CD4-positive, alpha-beta T cell (primary cell): ENCODE results near the gene AHRR. TPM values are rescaled to one million over a fixed set of nuclear protein-coding genes. Genes with fewer than 3 reads are reported as not detected.

Source experiments
- ATAC-seq: fragments of 200-7000 bp; cut with Tn5 transposase; one replicate; pipeline ENCODE4 v1.10.0; 2022; ENCODE audit warnings: mild to moderate bottlenecking; ENCODE audit not compliant: poor library complexity
- CTCF ChIA-PET: fragments of 350-600 bp; sonication (Branson Sonifier 250); formaldehyde crosslinking; loops from one replicate; lab custom pipeline; 2021; ENCODE audit warnings: antibody characterized with exemption, inconsistent platforms; lab: Charles Lee
- POLR2A ChIA-PET: fragments of 350-600 bp; sonication (Branson Sonifier 250); formaldehyde crosslinking; loops from one replicate; lab custom pipeline; 2021; ENCODE audit warnings: antibody characterized with exemption, inconsistent platforms; lab: Charles Lee
- DNase-seq, 14 experiments: peaks; one replicate each; pipeline ENCODE4 v3.0.0-alpha.2; 2013 to 2020; ENCODE audit warnings: mixed read lengths in 2 of 14
- H3K27ac ChIP-seq, 2 donors: one replicate each; pipeline versions ENCODE4 v1.5.1 to v1.7.0; 2013; ENCODE audit warnings: low read length in 2 of 2, low read depth in 1 of 2, mild to moderate bottlenecking in 1 of 2
- H3K27me3 ChIP-seq, 2 experiments: 1 replicate in 1 of 2; 2 replicates in 1 of 2; pipeline versions ENCODE4 v1.6.1 to v1.7.0; 2013; ENCODE audit warnings: low read length in 2 of 2, control low read depth in 1 of 2, mild to moderate bottlenecking in 1 of 2, moderate library complexity in 1 of 2; ENCODE audit not compliant: insufficient read depth in 2 of 2, control insufficient read depth in 1 of 2
- H3K36me3 ChIP-seq: one replicate; pipeline ENCODE4 v1.6.1; 2013; ENCODE audit warnings: low read length, control low read depth; ENCODE audit not compliant: insufficient read depth
- H3K4me1 ChIP-seq: one replicate; pipeline ENCODE4 v1.6.1; 2013; ENCODE audit warnings: low read length, control low read depth; ENCODE audit not compliant: insufficient read depth
- H3K4me3 ChIP-seq: one replicate; pipeline ENCODE4 v1.5.1; 2013; ENCODE audit warnings: mild to moderate bottlenecking, low read length, moderate library complexity
- H3K9me3 ChIP-seq, 2 experiments: 1 replicate in 1 of 2; 2 replicates in 1 of 2; pipeline versions ENCODE4 v1.6.1 to v1.7.0; 2013; ENCODE audit warnings: low read length in 2 of 2, mild to moderate bottlenecking in 2 of 2, control low read depth in 1 of 2, moderate library complexity in 1 of 2; ENCODE audit not compliant: control insufficient read depth in 1 of 2, insufficient read depth in 1 of 2
- H3K27ac Mint-ChIP-seq: one replicate; pipeline ENCODE4 v1.8.0; 2020; ENCODE audit warnings: mixed read lengths
- H3K27me3 Mint-ChIP-seq: one replicate; pipeline ENCODE4 v1.8.0; 2021; ENCODE audit warnings: mixed read lengths
- H3K36me3 Mint-ChIP-seq: one replicate; pipeline ENCODE4 v1.8.0; 2021; ENCODE audit warnings: low read depth, mixed read lengths
- H3K4me1 Mint-ChIP-seq: one replicate; pipeline ENCODE4 v1.8.0; 2021; ENCODE audit warnings: low read depth, mixed read lengths
- H3K4me3 Mint-ChIP-seq: one replicate; pipeline ENCODE4 v1.8.0; 2020; ENCODE audit warnings: mild to moderate bottlenecking, mixed read lengths
- H3K9me3 Mint-ChIP-seq: one replicate; pipeline ENCODE4 v1.8.0; 2020; ENCODE audit warnings: mixed read lengths
- intact Hi-C, 2 experiments: fragments of 100-400 bp; cut with DNase I in 1 of 2; cut with micrococcal nuclease in 1 of 2; formaldehyde crosslinking; loops; one replicate each; pipeline versions ENCODE4 v1.15.1 to v1.9.0; 2023 to 2025; cut with DNase I, micrococcal nuclease
- total RNA-seq, 174 experiments: library from RNA in 2 of 174; stranded (reverse) in 2 of 174; gene quantifications; one replicate each; pipeline ENCODE4 v1.2.3 and lab custom pipeline; 2021 to 2026
- TF ChIP-seq, protein P1 (sequence below): fragments of 200-600 bp; IDR thresholded peaks from one replicate; pipeline ENCODE4 v1.8.0; 2022; ENCODE audit warnings: antibody characterized with exemption, mild to moderate bottlenecking

AHRR gene
- total RNA-seq, 2 experiments from 2014 or later: 0.45 to 0.63 TPM

DNA sequence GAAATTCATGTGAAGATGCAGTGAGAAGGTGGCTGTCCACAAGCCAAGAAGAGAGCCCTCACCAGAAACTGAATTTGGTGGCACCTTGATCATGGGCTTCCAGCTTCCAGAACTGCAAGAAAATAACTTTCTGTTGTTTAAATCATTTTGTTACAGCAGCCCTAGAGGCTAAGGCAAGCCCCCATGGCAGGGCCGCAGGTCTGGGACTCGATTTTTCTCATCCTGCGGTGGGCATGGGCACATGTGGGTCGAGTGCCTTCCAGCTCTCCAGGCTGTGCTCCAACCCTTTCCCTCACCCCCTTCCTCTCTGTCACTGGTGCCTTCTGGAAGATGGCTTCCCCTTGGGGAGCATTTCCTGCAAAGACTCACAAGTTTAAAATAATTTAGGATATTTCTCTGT is 40.7 kb downstream of the AHRR start:
- ChIA-PET POLR2A (no interaction called here), CTCF (no interaction called here)
- Histone ChIP-seq H3K4me3 (no peak overlapping the region), H3K36me3 (no peaks in the 10 kb centered on the region), H3K27ac (no peak overlapping the region), H3K4me1 (no peaks in the 10 kb centered on the region), H3K27me3 (peaks cover 0 to 2% of the 10 kb centered on the region in 2 experiments), H3K9me3 (peaks cover 0 to 7% of the 10 kb centered on the region in 2 experiments)
- Mint-ChIP-seq H3K4me3 (no peak overlapping the region), H3K9me3 (peaks cover 4% of the 10 kb centered on the region), H3K36me3 (no peaks in the 10 kb centered on the region), H3K27me3 (peaks cover 7% of the 10 kb centered on the region), H3K4me1 (no peaks in the 10 kb centered on the region), H3K27ac (no peak overlapping the region)
- TF ChIP-seq, protein P1, sequence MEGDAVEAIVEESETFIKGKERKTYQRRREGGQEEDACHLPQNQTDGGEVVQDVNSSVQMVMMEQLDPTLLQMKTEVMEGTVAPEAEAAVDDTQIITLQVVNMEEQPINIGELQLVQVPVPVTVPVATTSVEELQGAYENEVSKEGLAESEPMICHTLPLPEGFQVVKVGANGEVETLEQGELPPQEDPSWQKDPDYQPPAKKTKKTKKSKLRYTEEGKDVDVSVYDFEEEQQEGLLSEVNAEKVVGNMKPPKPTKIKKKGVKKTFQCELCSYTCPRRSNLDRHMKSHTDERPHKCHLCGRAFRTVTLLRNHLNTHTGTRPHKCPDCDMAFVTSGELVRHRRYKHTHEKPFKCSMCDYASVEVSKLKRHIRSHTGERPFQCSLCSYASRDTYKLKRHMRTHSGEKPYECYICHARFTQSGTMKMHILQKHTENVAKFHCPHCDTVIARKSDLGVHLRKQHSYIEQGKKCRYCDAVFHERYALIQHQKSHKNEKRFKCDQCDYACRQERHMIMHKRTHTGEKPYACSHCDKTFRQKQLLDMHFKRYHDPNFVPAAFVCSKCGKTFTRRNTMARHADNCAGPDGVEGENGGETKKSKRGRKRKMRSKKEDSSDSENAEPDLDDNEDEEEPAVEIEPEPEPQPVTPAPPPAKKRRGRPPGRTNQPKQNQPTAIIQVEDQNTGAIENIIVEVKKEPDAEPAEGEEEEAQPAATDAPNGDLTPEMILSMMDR: no peak
- ATAC-seq (no peak), DNase-seq (no peak)
- intact Hi-C loops: no loop called here

DNA sequence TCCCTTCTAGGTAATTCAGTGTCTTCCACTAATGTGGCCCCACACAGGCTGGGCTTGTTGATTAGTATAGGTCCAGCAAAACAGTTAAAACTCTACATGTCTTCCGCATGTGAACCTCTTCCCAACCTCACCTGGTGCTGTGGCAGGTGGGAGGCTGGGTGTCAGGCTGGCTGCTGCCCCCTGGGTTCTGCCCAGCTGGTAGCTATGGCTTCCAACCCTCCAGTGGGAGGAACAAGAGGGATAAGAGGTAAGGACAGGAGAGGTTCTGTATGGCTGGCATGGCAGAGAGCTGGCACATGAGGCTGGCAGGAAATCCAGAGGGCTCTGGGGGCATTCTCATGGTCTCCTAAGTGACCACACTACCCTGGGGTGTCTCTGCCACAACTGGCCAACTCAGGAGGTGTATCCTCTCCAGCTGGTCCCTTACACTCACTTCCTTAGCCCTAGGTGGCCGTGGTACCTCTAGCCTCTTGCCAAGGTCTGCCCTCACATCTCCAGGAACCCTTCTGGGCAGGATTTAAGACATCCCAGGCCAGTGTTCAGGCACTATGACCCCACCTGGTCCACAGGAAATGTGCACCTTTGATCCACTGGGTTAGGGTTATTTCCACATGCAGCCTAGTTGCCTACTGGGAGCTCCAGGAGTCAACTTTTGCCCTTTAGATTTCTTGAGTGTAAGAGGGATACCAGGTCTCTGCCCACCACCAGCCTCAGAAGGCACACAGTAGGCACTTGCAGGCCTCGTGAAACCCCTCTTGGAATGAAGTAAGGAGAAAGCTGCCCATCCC is 41.7 kb downstream of the AHRR start:
- TF ChIP-seq, protein P1: no peak
- H3K27ac Mint-ChIP-seq: no peak overlapping the region
- ATAC-seq (no peak), DNase-seq (no peak)
- Histone ChIP-seq H3K27ac (no peak overlapping the region), H3K9me3 (peaks cover 0 to 7% of the 10 kb centered on the region in 2 experiments), H3K4me3 (no peak overlapping the region), H3K27me3 (peaks cover 0 to 2% of the 10 kb centered on the region in 2 experiments), H3K4me1 (no peaks in the 10 kb centered on the region), H3K36me3 (no peaks in the 10 kb centered on the region)
- ChIA-PET POLR2A (no interaction called here), CTCF (no interaction called here)
- intact Hi-C loops: no loop called here
- peaks cover 4% of the 10 kb centered on the region for H3K9me3 Mint-ChIP-seq
- H3K36me3 Mint-ChIP-seq: no peaks in the 10 kb centered on the region
- H3K4me3 Mint-ChIP-seq: no peak overlapping the region
- H3K27me3 Mint-ChIP-seq: peaks cover 7% of the 10 kb centered on the region
- H3K4me1 Mint-ChIP-seq: peaks cover under 1% of the 10 kb centered on the region

DNA sequence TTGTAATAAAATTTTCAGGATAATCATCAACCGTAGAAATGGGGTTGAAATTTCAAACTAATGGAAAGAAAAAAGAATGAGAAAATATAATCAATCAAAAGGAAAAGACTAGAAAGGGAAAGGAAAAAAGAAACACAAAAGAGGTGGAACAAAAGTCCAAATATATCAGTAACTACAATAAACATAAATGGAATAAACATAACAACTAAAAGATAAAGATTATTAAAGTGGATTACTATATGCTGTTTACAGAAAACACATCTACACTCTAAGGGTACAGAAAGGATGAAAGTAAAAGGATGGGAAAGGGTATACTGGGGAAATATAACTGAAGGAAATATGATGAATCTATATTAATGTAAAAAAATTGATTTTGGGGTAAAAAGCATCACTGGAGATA is 43.0 kb downstream of the AHRR start:
- ATAC-seq (no peak), DNase-seq (no peak)
- peaks cover 4% of the 10 kb centered on the region for H3K9me3 Mint-ChIP-seq
- H3K4me3 Mint-ChIP-seq: no peak overlapping the region
- peaks cover 0 to 2% of the 10 kb centered on the region in 2 experiments for H3K27me3 ChIP-seq
- no peak overlapping the region for H3K27ac Mint-ChIP-seq
- intact Hi-C loops: no loop called here
- no peaks in the 10 kb centered on the region for H3K36me3 ChIP-seq
- no peak overlapping the region for H3K4me3 ChIP-seq
- TF ChIP-seq, protein P1: no peak
- H3K9me3 ChIP-seq: peaks cover 0 to 7% of the 10 kb centered on the region in 2 experiments
- ChIA-PET CTCF (no interaction called here), POLR2A (no interaction called here)
- H3K36me3 Mint-ChIP-seq: no peaks in the 10 kb centered on the region
- peaks cover 13% of the 10 kb centered on the region for H3K4me1 Mint-ChIP-seq
- H3K4me1 ChIP-seq: peaks cover 11% of the 10 kb centered on the region
- peaks cover 7% of the 10 kb centered on the region for H3K27me3 Mint-ChIP-seq
- H3K27ac ChIP-seq: no peak overlapping the region
